Measurements from ENCODE around the gene FZR1. TPM values are rescaled to one million over a fixed set of nuclear protein-coding genes. Genes with fewer than 3 reads are reported as not detected.
A peak's percentile ranks its signal among the peaks of the same experiment; 100 is the strongest.

The FZR1 gene
- total and polyA plus RNA-seq, 9 of the 15 experiments (the other 6 are each of a cell fraction or from before 2014, with no cell fraction given) = 0.18 to 48.0 (median 22.2) TPM

- TF ChIP-seq ZBTB9 (CRISPR knock-in tag; IDR thresholded peaks at IDR 0.05) (no peak), RHOXF2B (CRISPR knock-in tag; conservative IDR thresholded peaks at IDR 0.05) (no peak), ERF (CRISPR knock-in tag; IDR thresholded peaks at IDR 0.05) (no peak), BRD9 (IDR thresholded peaks at IDR 0.05; ENCODE audit: low read depth, partially characterized antibody) (peak; percentile 19), ZNF277 (CRISPR knock-in tag; IDR thresholded peaks at IDR 0.05; ENCODE audit: borderline replicate concordance) (no peak), ZNF23 (CRISPR knock-in tag; IDR thresholded peaks at IDR 0.05) (no peak), TARDBP (IDR thresholded peaks at IDR 0.05) (no peak), BRD4 (IDR thresholded peaks at IDR 0.05) (0 out of 2 replicates have a peak, but pooled peaks have one; percentile 2), HMBOX1 (IDR thresholded peaks at IDR 0.05) (peak; percentile 67; the same call in 1 of the 2 replicates), ZBTB1 (CRISPR knock-in tag; IDR thresholded peaks at IDR 0.05; ENCODE audit: borderline replicate concordance, low read depth) (no peak), DACH1 (IDR thresholded peaks at IDR 0.05; ENCODE audit: partially characterized antibody) (no peak), HOMEZ (CRISPR knock-in tag; IDR thresholded peaks at IDR 0.05) (no peak), ZNF124 (CRISPR knock-in tag; IDR thresholded peaks at IDR 0.05) (no peak), ZNF184 (CRISPR knock-in tag; IDR thresholded peaks at IDR 0.05) (no peak), CREB1 (IDR thresholded peaks at IDR 0.05) (no peak), CREB1 (CRISPR knock-in tag; IDR thresholded peaks at IDR 0.05) (no peak), ZNF785 (CRISPR knock-in tag; IDR thresholded peaks at IDR 0.05) (no peak), HES1 (IDR thresholded peaks at IDR 0.05; ENCODE audit: low read depth) (no peak), E2F3 (CRISPR knock-in tag; IDR thresholded peaks at IDR 0.05) (no peak), RFX1 (IDR thresholded peaks at IDR 0.05) (no peak), ZNF609 (CRISPR knock-in tag; IDR thresholded peaks at IDR 0.05; ENCODE audit: borderline replicate concordance) (no peak)
Measured at GRCh38 chr19:3521104-3521445, 15.0 kb downstream of the FZR1 start (continued).
